Activated effector memory CD4-positive, alpha-beta T cell treated with Interleukin-2 at 50 U/mL for 16 hours (primary cell): ENCODE results near the gene ADARB1.

Experiments used
- DNase-seq: peaks from one replicate; pipeline ENCODE4 v3.0.0-alpha.2; 2020

ADARB1 gene

DNA sequence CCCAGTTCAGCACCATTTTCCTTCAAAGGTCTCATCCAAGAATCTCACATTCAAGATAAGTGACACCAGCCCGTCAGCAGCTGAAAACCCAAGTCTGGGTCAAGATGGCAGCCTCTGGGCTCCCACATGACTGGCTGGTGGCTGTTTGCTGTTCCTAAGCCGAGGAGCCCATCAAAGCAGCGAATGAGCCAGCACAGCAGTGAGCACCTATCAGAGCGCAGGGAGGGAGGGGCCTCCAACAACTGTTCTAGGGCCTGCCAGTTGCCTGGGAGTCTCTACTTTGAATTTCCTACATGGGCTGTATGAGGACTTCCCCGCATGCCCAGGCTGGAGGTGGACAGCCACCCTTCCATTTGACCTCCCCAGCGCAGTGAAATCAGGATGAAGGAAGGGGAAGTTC, 102.7 kb downstream of the ADARB1 start:
- DNase-seq = no peak

DNA sequence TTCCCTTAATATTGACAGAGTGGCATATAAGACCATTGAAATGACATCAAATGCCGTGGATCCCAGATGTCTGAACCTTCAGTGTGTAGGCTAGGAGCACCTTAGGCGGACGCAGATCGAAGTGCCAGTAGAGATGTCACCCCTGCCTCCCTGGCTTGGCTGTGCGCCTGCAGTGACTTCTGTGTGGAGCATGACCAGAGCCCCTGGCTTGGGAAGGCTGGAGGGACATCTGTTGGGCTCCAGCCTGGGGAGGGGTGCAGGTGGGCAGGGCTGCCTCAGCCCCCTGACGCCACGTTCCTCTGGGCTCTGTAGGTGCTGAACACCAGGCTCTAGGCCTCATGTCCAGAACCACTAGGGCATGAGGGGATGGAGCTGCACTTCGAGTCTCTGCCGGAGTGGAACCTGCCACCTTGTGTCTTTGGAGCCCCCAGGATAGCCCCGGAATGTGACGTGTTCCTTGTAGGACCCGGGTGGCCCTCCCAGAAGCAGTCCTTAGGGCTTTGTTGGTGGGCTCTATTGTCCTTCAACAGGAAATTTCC, 103.8 kb downstream of the ADARB1 start:
- DNase-seq = no peak

DNA sequence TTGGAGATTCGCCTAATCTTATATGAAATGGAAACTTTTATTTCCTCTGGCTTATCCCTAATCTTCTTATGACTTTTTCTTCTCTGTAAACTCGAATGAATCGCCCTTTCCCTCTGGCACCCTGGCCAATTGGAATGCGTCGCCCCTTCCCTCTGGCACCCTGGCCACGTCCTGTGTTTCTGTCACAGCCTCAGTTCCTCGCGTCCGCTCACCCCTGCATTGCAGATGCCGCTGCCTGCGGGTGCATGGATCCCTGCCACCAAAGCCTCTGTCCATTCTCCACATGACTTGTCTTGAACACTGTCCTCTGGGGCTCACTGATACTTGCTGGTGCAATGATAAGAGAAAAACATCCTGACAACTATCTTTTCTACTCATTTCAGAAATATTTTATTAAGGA, 104.6 kb downstream of the ADARB1 start:
- no peak for DNase-seq

DNA sequence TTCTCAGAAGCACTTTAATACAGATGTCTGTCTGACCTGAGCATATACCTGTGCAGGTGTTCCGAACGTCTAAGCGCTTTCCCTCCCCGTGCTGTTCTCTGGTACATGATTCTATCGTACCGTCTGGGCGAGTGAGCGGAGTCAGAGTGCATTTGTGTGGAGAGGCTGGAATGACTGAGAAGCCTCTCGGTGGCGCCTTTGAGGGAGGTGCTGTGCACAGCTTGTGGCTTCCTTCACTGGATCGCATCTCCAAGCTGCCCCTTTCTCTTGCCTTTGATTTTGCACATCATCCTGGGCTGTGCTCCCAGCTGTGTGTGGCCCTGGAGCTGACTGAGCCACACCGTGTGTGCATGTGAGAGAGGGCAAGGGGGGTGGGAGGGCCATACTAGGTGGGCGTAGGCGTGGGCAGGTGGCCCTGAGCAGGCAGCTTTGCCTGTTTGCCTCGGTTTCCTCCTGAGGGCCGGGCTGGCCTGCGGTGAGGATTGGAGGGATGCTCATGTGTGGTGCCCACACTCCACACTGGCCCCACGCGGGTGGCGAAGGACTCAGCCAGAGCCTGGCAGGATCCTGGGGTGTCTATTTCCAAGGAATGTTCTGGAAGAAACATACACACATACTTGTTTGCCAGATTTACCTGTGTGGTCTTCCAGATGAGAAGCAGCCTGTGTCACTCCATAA, 105.3 kb downstream of the ADARB1 start:
- DNase-seq = no peak

DNA sequence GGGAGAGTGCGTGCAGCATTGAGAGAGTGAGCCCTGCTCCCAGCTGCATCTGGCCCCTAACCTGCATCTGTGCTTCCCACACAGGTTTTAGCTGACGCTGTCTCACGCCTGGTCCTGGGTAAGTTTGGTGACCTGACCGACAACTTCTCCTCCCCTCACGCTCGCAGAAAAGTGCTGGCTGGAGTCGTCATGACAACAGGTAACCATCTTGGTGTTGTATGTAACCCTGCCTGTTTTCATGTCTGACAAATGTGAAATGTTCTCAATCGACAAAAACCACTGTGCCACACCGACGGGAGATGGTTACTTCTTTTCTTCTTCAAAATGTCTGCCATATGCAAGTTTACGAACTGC, 105.8 kb downstream of the ADARB1 start:
- no peak for DNase-seq

DNA sequence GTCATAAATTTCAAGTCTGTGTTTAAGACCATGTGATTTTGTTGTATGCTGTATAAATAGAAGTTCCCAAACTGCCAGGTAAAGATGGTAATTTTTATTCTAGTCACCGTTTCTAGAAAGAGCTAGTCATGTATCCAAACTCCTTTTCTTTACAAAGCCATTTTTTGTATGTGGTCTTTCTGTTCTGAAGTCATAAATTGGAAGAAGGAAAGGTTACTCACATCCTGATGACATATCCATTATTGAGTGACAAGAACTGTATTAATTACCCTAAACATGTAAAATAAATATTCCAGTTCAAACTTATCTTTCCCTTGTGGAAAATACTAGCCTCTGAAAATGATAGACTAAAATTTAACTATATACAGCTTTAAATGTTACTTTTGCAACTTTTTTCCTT, 108.6 kb downstream of the ADARB1 start:
- no peak for DNase-seq

- no peak for DNase-seq
Observed at GRCh38 chr21:45183852-45184251, 109.5 kb downstream of the ADARB1 start.

- no peak for DNase-seq
Observed at GRCh38 chr21:45184869-45185268, 110.5 kb downstream of the ADARB1 start.

GRCh38 chr21:45186709-45187108, 112.3 kb downstream of the ADARB1 start:
- DNase-seq = no peak

DNA sequence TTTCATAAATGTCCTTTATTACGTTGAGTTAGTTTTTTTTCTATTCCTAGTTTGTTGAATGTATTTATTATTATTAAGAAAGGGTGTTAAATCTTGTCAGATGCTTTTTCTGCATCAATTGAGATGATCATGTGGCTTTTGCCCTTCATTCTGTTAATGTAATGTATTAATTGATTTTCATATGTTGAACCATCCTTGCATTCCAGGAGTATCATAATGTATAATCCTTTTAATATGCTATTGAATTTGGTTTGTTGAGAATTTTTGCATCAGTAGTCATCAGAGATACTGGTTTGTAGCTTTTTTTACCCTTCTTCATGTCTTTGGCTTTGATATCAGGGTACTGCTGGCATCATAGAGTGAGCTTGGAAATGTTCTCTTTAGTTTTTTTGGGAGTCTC, 113.3 kb downstream of the ADARB1 start:
- DNase-seq = no peak

DNA sequence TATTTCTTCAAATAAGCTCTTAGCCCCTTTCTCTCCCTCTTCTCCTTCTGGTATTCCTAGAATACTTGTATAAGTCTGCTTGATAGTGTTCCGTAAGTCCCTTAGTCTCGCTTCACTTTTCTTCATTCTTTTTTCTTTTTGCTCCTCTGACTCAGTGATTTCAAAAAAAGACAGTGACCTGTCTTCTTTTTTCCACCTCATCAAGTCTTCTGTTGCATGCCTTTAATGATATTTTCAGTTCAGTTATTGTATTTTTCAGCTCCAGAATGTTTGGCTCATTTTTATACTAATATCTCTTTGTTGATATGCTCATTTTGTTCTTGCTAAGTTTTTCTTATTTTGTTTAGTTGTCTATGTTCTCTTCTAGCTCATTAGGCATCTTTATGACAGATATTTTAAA, 115.6 kb downstream of the ADARB1 start:
- no peak for DNase-seq

- no peak for DNase-seq
Observed at GRCh38 chr21:45192332-45192731, 118.0 kb downstream of the ADARB1 start.

DNA sequence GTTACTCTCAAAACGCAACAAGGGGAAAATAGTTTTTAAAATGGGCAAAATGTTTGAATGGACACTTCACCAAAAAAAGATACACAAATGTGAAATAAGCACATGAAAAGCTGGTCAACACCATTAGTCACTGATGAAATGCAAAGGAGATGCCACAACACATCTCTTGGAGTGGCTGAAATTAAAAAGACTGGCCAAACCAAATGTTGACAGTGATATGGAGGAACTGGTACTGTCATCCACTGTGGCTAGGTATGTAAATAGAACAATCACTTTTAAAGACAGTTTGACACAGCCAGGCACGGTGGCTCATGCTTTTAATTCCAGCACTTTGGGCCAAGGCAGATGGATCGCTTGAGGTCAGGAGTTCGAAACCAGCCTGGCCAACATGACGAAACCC, 122.2 kb downstream of the ADARB1 start:
- DNase-seq = no peak

DNA sequence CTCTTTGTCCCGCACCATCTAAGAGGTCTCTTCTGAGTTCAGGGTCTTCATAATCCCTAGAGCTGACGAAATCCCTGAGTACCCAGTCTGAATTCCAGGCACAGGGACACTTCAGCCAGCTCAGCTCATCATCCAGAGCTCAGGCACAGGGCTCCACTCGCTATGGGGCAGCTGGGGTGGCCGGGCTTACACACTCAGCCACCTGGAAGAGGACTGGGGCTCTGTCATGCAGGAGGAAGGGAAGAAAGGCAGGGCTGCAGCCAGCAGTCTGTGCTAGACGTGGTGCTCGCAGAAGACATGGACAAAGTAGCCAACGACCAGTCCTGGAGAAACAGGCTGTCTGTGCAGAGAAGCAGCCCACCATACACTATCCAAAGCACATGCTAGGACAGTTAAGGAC, 124.8 kb downstream of the ADARB1 start:
- DNase-seq = no peak

GRCh38 chr21:45200031-45200430, 125.7 kb downstream of the ADARB1 start:
- no peak for DNase-seq

GRCh38 chr21:45200581-45201296, 126.4 kb downstream of the ADARB1 start:
- no peak for DNase-seq

DNA sequence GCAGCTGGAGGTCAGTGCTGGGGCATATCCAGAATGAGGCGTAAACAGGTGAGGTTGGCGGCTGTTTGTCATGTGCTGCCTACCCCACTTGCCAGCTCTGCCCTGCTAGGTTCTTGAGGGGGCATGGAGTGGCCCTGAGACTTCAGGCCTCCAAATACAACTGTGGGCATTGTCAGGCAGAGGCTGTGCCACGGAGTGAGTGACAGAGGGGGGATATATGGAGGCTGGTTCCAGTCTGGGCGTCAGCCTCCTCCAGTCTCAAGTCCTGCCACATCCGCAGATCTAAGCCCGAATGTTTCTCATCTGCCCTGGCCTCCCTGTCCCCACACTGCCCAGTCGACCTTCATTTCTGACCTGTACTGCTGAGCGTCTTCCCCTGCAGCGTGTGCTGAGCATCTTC, 128.0 kb downstream of the ADARB1 start:
- DNase-seq = no peak

- no peak for DNase-seq
Observed at GRCh38 chr21:45202889-45203288, 128.5 kb downstream of the ADARB1 start.

DNA sequence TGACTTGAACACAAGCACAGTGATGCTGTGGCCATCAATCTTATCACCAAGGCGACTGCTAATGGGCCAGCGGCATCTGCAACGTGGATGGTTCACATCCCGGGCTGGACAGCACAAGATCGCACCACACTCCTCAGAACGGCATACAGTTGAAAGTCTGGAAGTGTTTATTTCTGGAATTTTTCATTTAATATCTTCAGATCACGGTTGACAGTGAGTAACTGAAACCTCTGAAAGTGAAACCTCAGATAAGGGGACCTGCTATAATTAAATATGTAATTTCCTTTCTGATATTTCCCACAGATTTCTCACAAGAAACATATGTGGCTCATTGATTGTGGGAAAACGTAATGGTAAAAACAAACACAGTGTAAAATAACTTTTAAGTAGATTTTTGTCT, 129.6 kb downstream of the ADARB1 start:
- DNase-seq = no peak

GRCh38 chr21:45204395-45204794, 130.0 kb downstream of the ADARB1 start:
- DNase-seq = no peak

DNA sequence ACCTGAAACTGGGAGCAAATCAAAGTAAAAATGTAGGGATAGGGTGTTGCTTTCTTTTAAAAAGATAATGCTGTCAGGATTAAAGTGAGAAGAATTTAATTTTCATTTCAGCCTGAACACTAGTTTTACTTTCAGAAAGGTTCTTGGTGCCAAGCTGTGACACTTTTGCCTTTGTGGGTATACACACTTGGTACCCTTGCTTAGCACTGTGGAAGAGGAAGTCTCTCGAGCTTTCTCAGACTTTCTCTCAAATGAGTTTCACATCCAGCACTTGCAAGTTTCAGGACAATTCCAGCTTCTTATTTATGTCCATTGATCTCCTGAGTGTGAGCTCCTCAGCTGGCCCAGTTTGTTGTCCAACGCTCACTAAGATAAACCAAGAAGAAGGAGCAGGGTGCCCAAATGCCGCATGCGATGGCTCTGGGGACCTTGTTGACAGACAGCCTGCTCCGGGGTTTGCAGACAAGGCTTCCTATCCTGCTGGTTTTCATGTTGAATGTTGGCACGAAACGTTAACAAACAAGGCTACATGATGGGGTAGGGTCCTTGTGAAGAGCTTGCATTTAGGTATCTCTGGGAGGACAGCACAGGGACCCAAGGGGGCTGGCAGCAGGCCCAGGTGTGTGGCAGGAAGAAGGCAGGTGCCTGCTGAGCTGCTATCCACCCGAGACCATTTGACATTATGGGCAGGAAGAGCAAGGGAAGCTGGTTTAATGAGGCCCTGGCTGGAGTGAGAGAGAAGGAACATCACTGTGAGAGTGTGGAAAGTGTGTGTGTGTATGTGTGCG, 133.7 kb downstream of the ADARB1 start:
- no peak for DNase-seq

GRCh38 chr21:45208627-45208951, 134.2 kb downstream of the ADARB1 start:
- DNase-seq = no peak

- DNase-seq = no peak
Observed at GRCh38 chr21:45209046-45209445, 134.7 kb downstream of the ADARB1 start.

DNA sequence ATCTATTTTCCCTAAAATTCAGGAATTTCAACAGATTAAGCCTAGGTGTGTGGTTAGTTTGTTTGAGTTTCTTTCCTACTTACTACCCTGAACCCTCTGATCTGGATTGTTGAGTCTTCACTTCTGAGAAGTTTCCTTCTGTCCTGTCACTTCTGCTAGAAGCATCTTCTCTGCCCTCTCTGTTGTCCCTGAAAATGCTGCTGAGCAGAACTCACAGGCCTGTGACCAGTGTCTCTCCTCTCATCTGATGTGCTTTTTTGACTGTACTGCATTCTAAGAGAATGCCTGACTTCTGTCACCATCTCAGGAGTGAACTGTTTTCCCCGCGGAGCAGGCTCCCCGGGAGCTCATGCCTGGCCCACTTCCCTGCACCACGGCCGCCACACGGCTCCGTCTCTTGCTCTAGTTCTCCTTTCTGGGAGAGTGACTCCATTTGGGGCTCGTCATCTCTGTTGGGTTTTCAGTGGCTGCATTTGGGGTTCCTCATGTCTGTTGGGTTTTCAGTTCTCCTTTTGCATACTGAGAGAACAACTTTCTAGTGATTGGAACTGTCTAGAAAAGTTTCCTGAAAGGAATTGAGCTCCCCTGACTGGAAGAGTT, 135.4 kb downstream of the ADARB1 start:
- DNase-seq = no peak
